GM18507 (cell line): Measurements from ENCODE around the gene MYO1A.
"Not testable (repeated sequence)": the region's sequence is repeated elsewhere in the genome, so short reads cannot be mapped to it uniquely, and the experiment has no call there.

Experiments
- DNase-seq: peaks from one replicate; pipeline ENCODE4 v3.0.0; 2011; ENCODE audit warnings: low read depth; ENCODE audit not compliant: insufficient read length; ENCODE audit errors: extremely low spot score
- FAIRE-seq: peaks from 2 replicates; lab custom pipeline; 2011; peaks lifted over from hg19 to GRCh38; lab: Jason Lieb, UNC

Gene MYO1A

GRCh38 chr12:57053146-57053545 lies 3.2 kb upstream of the MYO1A start:
- not testable (repeated sequence) for DNase-seq, FAIRE-seq

- DNase-seq = no peak
- no peak for FAIRE-seq
Observed at GRCh38 chr12:57051011-57051410, 1.1 kb upstream of the MYO1A start.

- FAIRE-seq = no peak
- DNase-seq = no peak
Observed at GRCh38 chr12:57049119-57049446, 846 bp downstream of the MYO1A start.

- no peak for DNase-seq
- FAIRE-seq = no peak
Observed at GRCh38 chr12:57048423-57049118, 1.4 kb downstream of the MYO1A start.

- FAIRE-seq (no peak), DNase-seq (no peak)
Observed at GRCh38 chr12:57047981-57048380, 1.9 kb downstream of the MYO1A start.

- peak; percentile 80 for FAIRE-seq
- DNase-seq = no peak
Observed at GRCh38 chr12:57046947-57047890, 2.7 kb downstream of the MYO1A start.

GRCh38 chr12:57046086-57046791 lies 3.7 kb downstream of the MYO1A start:
- FAIRE-seq = no peak

GRCh38 chr12:57044889-57045288 lies 5.0 kb downstream of the MYO1A start:
- no peak for FAIRE-seq
- DNase-seq = no peak

More at GRCh38 chr12:57046086-57046791, 3.7 kb downstream of the MYO1A start:
- DNase-seq = no peak

GRCh38 chr12:57044468-57044867 lies 5.5 kb downstream of the MYO1A start:
- DNase-seq = no peak
- no peak for FAIRE-seq

GRCh38 chr12:57042695-57043094 lies 7.2 kb downstream of the MYO1A start:
- FAIRE-seq (no peak), DNase-seq (no peak)

- DNase-seq (no peak), FAIRE-seq (no peak)
Observed at GRCh38 chr12:57040750-57041149, 9.2 kb downstream of the MYO1A start.

GRCh38 chr12:57040211-57040610 lies 9.7 kb downstream of the MYO1A start:
- FAIRE-seq (no peak), DNase-seq (no peak)

- DNase-seq (no peak), FAIRE-seq (no peak)
Observed at GRCh38 chr12:57039016-57039798, 10.7 kb downstream of the MYO1A start.

GRCh38 chr12:57037264-57037663 lies 12.7 kb downstream of the MYO1A start:
- no peak for FAIRE-seq

GRCh38 chr12:57033431-57033830 lies 16.5 kb downstream of the MYO1A start:
- no peak for FAIRE-seq
- DNase-seq = no peak

More at GRCh38 chr12:57037264-57037663, 12.7 kb downstream of the MYO1A start:
- no peak for DNase-seq

- no peak for DNase-seq
- peak; percentile 45 for FAIRE-seq
Observed at GRCh38 chr12:57031789-57032188, 18.1 kb downstream of the MYO1A start.

- FAIRE-seq = peak; percentile 75
Observed at GRCh38 chr12:57031138-57031725, 18.7 kb downstream of the MYO1A start.

GRCh38 chr12:57029457-57029856 lies 20.5 kb downstream of the MYO1A start:
- FAIRE-seq (no peak), DNase-seq (no peak)

More at GRCh38 chr12:57031138-57031725, 18.7 kb downstream of the MYO1A start:
- no peak for DNase-seq

GRCh38 chr12:57027805-57028153 lies 22.1 kb downstream of the MYO1A start:
- DNase-seq (no peak), FAIRE-seq (no peak)
